ENCODE measurements around the gene CMTM2.

DNA sequence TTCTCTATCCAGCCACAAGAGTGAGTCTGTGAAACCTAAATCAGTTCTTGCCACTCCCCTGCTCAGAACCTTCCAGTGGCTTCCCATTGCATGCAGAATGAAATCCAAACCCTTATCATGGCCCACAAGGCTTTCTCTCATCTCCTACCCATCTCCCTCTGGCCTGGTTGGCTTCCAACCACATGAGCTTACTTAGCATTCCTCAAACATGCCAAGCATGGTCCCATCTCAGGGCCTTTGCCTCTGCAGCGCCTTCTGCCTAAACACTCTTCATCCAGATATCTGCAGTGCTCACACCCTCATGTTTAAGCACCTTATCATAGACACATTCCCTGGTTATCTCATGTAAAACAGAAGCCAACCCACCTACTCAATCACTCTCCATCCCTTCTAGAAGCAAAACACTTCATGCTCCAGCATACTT, 44.9 kb upstream of the CMTM2 start:
- TF ChIP-seq, protein P1, sequence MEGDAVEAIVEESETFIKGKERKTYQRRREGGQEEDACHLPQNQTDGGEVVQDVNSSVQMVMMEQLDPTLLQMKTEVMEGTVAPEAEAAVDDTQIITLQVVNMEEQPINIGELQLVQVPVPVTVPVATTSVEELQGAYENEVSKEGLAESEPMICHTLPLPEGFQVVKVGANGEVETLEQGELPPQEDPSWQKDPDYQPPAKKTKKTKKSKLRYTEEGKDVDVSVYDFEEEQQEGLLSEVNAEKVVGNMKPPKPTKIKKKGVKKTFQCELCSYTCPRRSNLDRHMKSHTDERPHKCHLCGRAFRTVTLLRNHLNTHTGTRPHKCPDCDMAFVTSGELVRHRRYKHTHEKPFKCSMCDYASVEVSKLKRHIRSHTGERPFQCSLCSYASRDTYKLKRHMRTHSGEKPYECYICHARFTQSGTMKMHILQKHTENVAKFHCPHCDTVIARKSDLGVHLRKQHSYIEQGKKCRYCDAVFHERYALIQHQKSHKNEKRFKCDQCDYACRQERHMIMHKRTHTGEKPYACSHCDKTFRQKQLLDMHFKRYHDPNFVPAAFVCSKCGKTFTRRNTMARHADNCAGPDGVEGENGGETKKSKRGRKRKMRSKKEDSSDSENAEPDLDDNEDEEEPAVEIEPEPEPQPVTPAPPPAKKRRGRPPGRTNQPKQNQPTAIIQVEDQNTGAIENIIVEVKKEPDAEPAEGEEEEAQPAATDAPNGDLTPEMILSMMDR (IDR thresholded peaks at IDR 0.05): no peak
- TF ChIP-seq POLR2A (IDR thresholded peaks at IDR 0.05) (no peak), POLR2AphosphoS5 (IDR thresholded peaks at IDR 0.05) (no peak)

Data from suprapubic skin (tissue), 4 donors.